Muscle layer of duodenum (tissue), 2 donors: ENCODE results near the gene PDE6C.
A peak's percentile ranks its signal among the peaks of the same experiment; 100 is the strongest.

Source experiments
- H3K27ac ChIP-seq: one replicate; pipeline ENCODE4 v1.7.0; 2013; ENCODE audit warnings: mild to moderate bottlenecking, low read length
- H3K27me3 ChIP-seq: one replicate; pipeline ENCODE4 v1.7.0; 2013; ENCODE audit warnings: low read depth, mild to moderate bottlenecking, control low read depth, low read length
- H3K36me3 ChIP-seq, 2 donors: one replicate each; pipeline ENCODE4 v1.7.0; 2013; ENCODE audit warnings: low read length in 2 of 2, control low read depth in 1 of 2, mild to moderate bottlenecking in 1 of 2; ENCODE audit not compliant: insufficient read depth in 2 of 2, control insufficient read depth in 1 of 2
- H3K4me1 ChIP-seq, 2 donors: one replicate each; pipeline ENCODE4 v1.7.0; 2013; ENCODE audit warnings: low read length in 2 of 2, mild to moderate bottlenecking in 2 of 2, control low read depth in 1 of 2, moderate library complexity in 1 of 2; ENCODE audit not compliant: insufficient read depth in 2 of 2, control insufficient read depth in 1 of 2
- H3K4me3 ChIP-seq, 2 donors: one replicate each; pipeline ENCODE4 v1.7.0; 2013; ENCODE audit warnings: low read length in 2 of 2, low read depth in 1 of 2, mild to moderate bottlenecking in 1 of 2
- H3K9me3 ChIP-seq, 2 donors: one replicate each; pipeline ENCODE4 v1.7.0; 2013; ENCODE audit warnings: low read length in 2 of 2, control low read depth in 1 of 2, mild to moderate bottlenecking in 1 of 2; ENCODE audit not compliant: control insufficient read depth in 1 of 2
- donor health status: healthy.

The PDE6C gene

DNA sequence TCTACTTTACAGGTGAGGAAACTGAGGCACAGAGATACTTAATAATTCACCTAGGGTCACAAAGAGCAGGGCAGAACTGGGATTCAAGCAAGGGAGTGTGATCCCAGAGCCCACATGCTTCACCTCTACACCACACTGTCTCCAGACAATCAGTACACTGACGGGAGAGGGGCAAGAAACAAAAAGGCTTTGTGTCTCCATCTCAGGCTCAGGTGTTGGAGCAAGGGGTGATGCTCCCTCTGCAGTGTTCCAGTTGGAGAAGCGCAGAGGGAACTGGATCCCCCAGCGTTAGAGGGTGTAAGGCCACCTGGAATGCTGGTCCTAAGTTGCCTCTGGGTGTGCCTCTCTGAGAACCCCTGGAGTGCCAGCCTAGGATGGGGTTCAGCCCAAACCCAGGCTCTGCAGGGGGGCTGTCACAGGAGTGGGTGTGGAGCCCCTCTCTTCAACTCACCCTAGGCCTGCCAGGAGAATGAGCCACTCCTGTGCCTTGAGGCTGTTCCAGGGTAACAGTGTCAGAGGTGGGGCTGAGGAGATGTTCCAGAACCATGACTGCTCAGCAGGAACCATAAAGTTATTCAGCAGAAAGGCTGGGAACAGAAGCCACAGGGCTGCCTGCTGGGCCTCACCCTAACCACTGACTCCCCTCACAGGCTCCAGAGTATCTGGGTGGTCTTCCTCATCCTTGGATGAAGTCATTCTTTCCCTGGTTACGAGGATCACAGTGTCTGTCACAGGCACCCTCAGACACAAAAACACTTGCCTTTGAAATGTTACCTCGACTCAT, 16.8 kb upstream of the PDE6C start:
- Histone ChIP-seq H3K27ac (no peak overlapping the region), H3K4me1 (peaks cover 3 to 4% of the 10 kb centered on the region in 2 donors)

GRCh38 chr10:93596539-93596938, 15.8 kb upstream of the PDE6C start:
- Histone ChIP-seq H3K27ac (no peak overlapping the region), H3K9me3 (no peaks in the 10 kb centered on the region), H3K27me3 (peaks cover 5% of the 10 kb centered on the region), H3K4me1 (peaks cover 4 to 10% of the 10 kb centered on the region in 2 donors), H3K36me3 (no peaks in the 10 kb centered on the region), H3K4me3 (no peak overlapping the region)

More for the DNA sequence above, 16.8 kb upstream of the PDE6C start:
- Histone ChIP-seq H3K27me3 (peaks cover 5% of the 10 kb centered on the region), H3K9me3 (no peaks in the 10 kb centered on the region), H3K36me3 (no peaks in the 10 kb centered on the region), H3K4me3 (no peak overlapping the region)

DNA sequence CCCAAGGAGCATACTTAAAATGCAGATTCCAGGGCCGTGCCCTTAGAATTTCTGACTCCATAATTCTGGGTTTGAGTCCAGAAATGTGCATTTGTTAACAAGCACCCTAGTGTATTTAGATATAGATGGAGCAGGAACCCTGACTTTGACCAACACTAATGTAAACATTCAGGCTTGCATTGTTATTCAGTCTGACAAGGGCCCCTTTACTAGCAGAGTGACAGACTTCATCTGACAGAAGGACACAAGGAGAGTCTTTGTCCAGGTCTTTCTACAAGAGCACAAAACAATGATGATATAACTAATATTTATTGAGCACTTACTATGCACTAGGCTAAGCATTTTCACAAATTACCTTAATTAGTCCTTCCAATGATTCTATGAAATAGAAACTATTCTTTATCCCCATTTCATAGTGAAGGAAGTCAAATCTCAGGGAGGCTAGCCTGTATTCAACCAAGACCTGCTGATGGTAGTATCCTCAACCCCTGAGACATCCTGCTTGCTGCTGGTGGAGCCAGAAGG, 15.2 kb upstream of the PDE6C start:
- no peak overlapping the region for H3K27ac ChIP-seq
- peaks cover 0 to 11% of the 10 kb centered on the region in 2 donors for H3K4me1 ChIP-seq
- no peaks in the 10 kb centered on the region for H3K9me3 ChIP-seq
- no peaks in the 10 kb centered on the region for H3K36me3 ChIP-seq
- peaks cover 11% of the 10 kb centered on the region for H3K27me3 ChIP-seq
- no peak overlapping the region for H3K4me3 ChIP-seq

- Histone ChIP-seq H3K9me3 (no peaks in the 10 kb centered on the region), H3K4me1 (peaks cover 0 to 11% of the 10 kb centered on the region in 2 donors), H3K4me3 (no peak overlapping the region), H3K27ac (no peak overlapping the region), H3K36me3 (no peaks in the 10 kb centered on the region), H3K27me3 (peaks cover 16% of the 10 kb centered on the region)
These were observed 14.2 kb upstream of the PDE6C start for GRCh38 chr10:93598157-93598556.

- Histone ChIP-seq H3K27me3 (peaks cover 23% of the 10 kb centered on the region), H3K4me3 (no peak overlapping the region), H3K36me3 (no peaks in the 10 kb centered on the region), H3K9me3 (no peaks in the 10 kb centered on the region), H3K27ac (no peak overlapping the region), H3K4me1 (peaks cover 0 to 11% of the 10 kb centered on the region in 2 donors)
These were observed 13.0 kb upstream of the PDE6C start for GRCh38 chr10:93599335-93599734.

- H3K36me3 ChIP-seq: no peaks in the 10 kb centered on the region
- no peaks in the 10 kb centered on the region for H3K9me3 ChIP-seq
- H3K4me3 ChIP-seq: no peak overlapping the region
- no peak overlapping the region for H3K27ac ChIP-seq
- peaks cover 23% of the 10 kb centered on the region for H3K27me3 ChIP-seq
- peaks cover 0 to 11% of the 10 kb centered on the region in 2 donors for H3K4me1 ChIP-seq
These were observed 12.6 kb upstream of the PDE6C start for GRCh38 chr10:93599778-93600177.

DNA sequence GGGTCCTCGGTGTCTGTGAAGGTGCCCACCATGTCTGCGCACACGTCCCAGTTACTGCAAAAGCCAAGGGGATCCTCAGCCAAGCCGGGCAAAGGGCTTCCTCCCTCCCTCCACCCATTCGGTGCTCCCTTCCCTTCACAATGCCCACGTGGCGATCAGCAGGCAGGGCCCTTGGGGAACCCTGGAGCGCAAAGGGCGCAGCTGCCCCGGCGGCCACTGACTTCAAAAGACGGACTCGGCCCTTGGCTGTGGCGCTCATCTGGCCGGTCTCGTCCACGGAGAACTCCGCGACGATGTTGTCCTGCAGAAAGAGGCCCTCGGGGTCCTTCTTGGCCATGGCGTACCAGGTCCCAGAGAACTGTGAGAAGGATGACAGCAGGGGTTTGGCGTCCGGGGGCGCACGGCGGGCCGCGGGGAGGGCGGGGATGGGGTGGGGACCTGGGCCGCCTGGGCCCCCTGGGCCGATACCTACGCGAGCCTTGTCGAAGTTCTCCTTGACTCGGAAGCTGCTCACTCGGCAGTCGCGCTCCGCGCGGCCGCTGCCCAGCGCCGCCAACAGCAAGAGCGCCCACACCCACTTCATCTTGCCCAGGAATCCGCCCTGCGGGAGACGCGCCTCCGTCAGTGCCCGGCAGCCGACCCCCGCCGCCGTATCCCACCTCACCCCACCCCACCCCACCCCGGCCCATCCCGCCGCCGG, 11.7 kb upstream of the PDE6C start:
- H3K27ac ChIP-seq: no peak overlapping the region
- H3K4me1 ChIP-seq: peaks cover 0 to 11% of the 10 kb centered on the region in 2 donors
- no peaks in the 10 kb centered on the region for H3K36me3 ChIP-seq
- no peaks in the 10 kb centered on the region for H3K9me3 ChIP-seq
- no peak overlapping the region for H3K4me3 ChIP-seq
- peaks cover 23% of the 10 kb centered on the region for H3K27me3 ChIP-seq

- H3K4me3 ChIP-seq: peak within 1 kb of the TSS in 1 of 2 donors; percentile 54
- H3K36me3 ChIP-seq: no peaks in the 10 kb centered on the region
- no peaks in the 10 kb centered on the region for H3K9me3 ChIP-seq
- H3K27me3 ChIP-seq: peaks cover 23% of the 10 kb centered on the region
- no peak within 1 kb of the TSS for H3K27ac ChIP-seq
- peaks cover 0 to 11% of the 10 kb centered on the region in 2 donors for H3K4me1 ChIP-seq
These were observed 11.1 kb upstream of the PDE6C start, which contains the start of gene RBP4 for GRCh38 chr10:93601146-93601773. Gene RBP4, minus strand, starts transcription at chr10:93601235. Its CDS starts 207 bp downstream, at chr10:93601028.

DNA sequence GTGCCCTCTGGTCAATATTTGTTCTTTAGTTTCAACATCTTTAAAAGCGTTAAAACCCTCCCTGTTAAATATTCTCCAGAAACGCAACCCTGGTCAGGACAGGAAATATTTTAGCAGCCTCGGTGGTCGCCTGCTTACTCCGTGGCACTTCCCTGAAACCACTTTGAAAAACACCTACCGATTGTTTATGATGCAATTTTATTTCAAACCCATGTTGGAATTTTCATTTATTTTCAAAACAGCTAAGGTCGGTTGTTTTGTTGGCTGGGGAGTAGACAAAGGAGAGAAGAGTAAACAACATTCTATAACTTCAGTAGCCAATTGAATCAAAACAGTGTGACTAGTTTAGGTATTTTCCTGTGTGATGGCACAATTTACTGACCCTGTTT, 10.6 kb upstream of the PDE6C start:
- H3K27me3 ChIP-seq: peaks cover 23% of the 10 kb centered on the region
- peaks cover 0 to 11% of the 10 kb centered on the region in 2 donors for H3K4me1 ChIP-seq
- no peaks in the 10 kb centered on the region for H3K9me3 ChIP-seq
- H3K4me3 ChIP-seq: no peak overlapping the region
- H3K27ac ChIP-seq: no peak overlapping the region
- H3K36me3 ChIP-seq: no peaks in the 10 kb centered on the region

DNA sequence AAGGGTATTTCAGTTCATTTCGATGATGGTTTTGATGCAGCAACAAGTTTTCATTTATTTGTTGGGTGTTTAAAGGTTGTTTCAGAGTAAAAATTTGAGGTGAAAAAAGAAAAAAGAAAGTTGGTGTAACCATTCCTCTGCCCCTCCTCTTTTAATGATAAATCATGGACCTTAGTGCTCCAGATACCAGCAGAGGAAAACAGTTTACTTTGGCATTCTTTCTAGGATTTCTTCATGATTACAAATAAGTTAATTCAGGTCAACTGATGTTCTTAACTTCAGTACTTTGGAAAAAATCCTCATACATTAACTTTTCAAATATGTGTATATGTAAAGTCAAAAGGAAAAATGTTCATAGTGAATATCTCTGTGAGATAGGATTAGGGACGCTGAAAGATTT, 9.3 kb upstream of the PDE6C start:
- no peaks in the 10 kb centered on the region for H3K36me3 ChIP-seq
- peaks cover 0 to 11% of the 10 kb centered on the region in 2 donors for H3K4me1 ChIP-seq
- no peak overlapping the region for H3K27ac ChIP-seq
- peaks cover 23% of the 10 kb centered on the region for H3K27me3 ChIP-seq
- H3K9me3 ChIP-seq: peaks cover 0 to 3% of the 10 kb centered on the region in 2 donors
- H3K4me3 ChIP-seq: no peak overlapping the region

DNA sequence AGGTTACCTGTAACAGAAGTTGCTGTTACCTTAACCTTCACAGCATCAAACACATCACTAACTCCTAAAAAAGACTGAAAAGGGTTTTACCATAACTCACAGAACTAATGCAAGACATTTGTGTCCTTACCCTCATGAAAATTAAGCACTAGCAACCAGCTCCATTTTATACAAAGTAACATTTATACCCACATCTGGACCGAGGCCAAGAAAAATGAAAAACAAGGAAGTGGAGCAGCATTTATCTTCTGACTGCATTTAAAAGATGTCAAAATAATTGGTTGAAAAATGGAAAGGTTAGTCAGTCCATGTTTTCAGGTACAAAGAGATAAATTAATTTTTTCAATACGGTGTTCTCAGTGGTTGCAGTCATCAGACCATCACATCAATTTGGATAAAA, 8.2 kb upstream of the PDE6C start:
- no peak overlapping the region for H3K27ac ChIP-seq
- peaks cover 0 to 11% of the 10 kb centered on the region in 2 donors for H3K4me1 ChIP-seq
- peaks cover 23% of the 10 kb centered on the region for H3K27me3 ChIP-seq
- H3K36me3 ChIP-seq: no peaks in the 10 kb centered on the region
- H3K4me3 ChIP-seq: no peak overlapping the region
- peaks cover 0 to 3% of the 10 kb centered on the region in 2 donors for H3K9me3 ChIP-seq
